Cortex of kidney (tissue), 1 donor: Measurements from ENCODE around the gene CEP164.

Experiments used
- DNase-seq: peaks from one replicate; lab custom pipeline; 2025; lab: John Stamatoyannopoulos, UW

CEP164 gene

DNA sequence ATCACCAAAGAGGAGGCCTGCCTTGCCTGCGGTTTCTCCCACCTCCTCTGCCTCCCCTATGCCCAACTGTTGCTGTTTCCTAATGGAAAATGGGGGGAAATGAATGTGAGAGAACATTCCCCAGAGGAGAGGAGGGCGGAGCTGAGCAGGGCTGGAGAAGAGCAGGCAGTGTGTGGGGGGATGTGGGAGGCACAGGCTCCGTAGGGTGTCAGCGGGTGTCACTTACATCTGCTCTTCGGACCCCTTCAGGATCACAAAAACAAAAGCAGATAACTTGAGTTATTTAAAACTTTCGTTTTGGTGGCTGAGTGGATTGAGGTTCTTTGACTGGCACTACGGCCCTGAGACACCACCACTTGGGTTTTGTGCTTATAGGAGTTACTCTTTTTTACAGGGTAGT lies 93.8 kb downstream of the CEP164 start:
- DNase-seq = no peak

DNA sequence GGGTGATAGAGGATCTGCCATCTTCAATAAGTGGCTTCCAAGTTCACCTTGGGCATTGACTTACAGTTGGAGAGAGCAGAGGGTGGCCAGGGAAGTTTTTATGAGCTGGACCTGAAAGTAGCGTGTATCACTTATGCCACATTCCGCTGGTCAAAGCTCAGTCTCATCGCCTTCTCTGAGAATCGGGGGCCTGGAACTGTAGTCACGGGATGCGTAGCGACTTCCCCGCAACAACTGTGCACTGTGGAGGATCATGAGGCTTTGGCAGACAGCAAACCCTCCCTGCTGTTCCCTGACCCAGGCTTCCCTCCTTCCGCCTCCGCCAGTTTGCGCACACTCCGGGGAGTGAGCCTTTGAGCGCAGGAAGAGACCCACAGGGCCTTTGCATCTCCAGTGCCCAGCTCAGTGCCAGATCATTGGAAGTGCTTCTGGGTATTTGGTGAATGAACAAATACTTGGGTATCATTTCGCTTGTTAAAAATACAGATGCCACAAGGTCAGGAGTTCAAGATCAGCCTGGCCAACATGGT lies 95.5 kb downstream of the CEP164 start:
- no peak for DNase-seq

DNA sequence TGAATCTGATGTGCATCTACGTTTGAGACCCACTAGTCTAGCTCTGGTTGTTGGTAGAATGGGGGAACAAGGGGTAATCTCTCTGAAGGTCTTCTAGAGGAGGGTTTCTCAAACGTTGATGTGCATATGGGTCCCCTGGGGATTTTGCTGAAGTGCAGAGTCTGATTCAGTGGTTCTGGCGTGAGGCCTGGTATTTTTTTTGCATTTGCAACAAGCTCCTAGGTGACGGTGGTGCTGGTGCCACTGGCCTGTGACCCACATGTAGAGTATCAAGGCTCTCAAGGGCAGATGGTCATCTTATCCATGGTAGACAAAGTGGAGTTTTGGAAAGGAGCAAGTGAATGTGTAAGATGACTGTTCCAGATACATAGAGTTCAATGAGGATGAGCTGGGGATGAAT lies 97.1 kb downstream of the CEP164 start:
- DNase-seq = no peak

DNA sequence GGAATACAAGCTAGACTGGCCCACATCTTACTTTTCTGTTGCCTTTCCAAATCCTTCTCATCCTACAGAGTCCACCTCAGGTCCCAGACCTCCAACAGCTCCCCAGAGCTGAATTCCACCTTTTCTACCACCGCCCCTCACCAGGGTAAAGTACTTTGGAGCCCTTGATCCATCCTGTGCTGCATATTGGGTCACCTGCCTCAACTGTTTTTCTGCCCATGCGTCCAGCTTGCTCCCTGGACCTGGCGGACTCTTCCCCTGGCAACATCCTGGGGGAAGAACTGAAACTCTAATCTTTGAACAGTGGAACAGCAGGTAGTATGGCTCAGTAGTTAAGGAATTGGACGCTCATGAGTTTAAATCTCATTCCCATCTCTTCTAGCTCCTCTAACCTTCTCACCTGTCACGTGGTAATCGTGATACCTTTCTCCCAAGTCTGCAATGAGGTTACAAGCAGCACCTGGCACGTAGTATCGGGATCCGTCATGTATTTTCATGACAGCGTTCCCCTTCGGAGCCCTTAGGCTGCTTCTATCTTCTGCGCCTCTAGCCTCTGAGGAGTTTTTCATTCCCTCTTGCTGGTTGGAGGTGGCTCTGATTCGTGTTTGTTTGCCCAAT lies 98.1 kb downstream of the CEP164 start:
- DNase-seq = no peak

DNA sequence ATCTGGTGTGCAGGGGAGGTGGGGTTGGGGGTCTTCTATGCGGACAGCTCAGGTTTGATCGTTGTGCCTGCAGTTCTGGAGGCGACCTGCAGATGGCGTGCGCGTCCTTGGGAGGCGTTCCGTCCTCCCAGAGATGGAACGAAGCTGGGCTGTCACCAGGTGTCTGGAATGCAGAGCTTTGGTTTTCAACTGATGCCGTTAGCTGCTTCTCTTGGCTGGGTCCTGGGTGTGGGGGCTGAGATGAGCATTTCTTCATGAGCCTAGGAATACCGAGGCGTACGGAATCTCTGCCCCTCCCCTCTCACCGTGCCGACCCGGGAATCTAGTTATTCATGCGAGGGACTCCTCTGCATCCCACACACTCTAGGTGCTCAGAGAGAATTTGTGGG lies 98.6 kb downstream of the CEP164 start:
- DNase-seq = no peak

DNA sequence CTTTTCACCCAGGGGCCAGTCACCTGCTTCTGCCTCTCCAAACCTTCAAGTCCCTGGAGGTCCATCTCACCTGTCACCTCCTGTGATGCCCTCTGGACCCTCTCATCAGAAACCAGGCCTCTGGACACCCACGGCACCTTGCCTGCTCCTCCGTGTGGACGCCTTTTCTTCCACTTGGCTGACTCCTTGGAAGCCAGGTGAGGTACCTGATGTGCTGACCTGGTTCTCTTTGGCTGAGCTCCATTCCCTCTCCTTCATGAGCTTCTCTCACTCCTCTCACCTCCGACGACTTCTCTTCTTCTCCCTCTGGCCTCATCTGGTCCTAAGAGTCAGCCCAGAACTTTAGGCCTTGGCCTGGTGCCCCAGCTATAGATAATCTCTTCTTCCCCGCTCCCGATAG lies 99.3 kb downstream of the CEP164 start:
- DNase-seq = no peak

DNA sequence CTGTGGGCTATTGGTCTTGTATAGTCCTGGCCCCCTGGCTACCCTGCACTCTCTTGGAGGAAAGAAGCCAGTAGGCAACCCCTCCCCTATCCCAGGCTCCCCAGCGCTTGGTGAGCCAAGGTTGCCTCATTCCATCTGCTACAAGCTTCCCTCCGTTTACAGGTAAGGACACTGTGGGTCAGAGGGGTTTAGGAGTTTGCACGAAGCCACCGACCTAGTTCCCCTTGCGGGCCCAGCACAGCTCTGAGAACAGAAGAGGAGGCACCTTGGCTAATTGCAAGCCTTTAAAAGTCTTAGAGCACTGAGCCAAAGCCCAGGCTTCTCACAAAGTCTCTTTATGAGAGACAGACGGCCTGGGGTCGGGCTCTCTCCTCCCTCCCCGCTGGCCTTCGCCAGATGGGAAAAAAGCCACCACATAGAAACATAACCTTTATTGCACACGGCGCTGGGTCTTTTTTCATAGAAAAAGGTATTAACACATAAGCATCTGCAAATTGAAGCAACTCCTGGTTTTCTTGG lies 99.8 kb downstream of the CEP164 start:
- DNase-seq = no peak

DNA sequence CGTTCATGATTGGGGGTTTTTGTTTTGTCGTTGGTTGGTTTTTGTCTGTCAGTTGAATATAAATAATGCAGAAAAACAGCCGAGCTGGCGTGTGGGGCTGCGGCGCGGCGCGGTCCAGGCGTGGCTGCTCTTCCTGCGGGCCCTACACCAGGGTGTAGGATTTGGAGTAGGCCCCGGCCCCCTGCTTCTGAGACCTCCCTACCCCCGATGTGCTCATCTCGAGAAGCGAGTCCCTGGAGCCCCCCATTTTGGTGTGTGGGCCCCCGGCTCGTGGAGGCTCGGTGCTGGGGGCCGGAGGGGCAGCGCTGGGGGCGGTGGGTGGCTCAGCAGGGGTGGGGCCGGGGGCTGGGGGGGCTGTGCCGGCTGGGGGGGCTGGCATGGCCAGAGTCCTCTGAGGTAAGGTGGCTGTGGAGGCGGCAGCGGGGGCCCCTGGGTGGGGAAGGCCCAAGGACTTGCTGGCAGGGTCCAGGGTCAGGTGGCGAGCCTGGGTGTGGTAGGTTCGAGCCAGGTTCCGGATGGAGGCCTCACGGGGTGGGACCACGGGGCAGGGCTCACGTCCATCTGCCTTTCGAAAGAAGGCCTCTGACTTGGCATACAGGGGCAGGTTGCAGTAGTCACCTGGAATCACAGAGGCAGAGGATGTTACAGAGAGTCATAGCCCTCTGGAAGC lies 100.7 kb downstream of the CEP164 start:
- no peak for DNase-seq

DNA sequence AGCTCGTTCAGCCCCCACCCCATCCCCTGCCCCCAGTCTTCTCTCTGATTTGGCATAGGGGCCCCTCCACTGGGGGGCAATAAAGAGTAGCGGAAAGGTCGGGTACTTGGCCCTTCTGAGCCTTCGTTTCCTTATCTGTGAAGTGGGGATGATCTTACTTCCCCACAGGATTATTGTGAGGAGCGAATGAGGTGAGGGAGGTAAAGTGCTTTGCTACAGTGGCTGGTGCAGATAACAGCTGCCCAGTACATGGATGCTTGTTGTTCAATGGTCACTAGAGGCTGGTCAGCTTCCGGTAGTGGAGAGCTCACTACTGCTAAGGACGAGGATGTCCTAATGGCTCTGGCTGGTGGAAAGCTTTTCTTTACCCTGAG lies 101.2 kb downstream of the CEP164 start:
- no peak for DNase-seq

DNA sequence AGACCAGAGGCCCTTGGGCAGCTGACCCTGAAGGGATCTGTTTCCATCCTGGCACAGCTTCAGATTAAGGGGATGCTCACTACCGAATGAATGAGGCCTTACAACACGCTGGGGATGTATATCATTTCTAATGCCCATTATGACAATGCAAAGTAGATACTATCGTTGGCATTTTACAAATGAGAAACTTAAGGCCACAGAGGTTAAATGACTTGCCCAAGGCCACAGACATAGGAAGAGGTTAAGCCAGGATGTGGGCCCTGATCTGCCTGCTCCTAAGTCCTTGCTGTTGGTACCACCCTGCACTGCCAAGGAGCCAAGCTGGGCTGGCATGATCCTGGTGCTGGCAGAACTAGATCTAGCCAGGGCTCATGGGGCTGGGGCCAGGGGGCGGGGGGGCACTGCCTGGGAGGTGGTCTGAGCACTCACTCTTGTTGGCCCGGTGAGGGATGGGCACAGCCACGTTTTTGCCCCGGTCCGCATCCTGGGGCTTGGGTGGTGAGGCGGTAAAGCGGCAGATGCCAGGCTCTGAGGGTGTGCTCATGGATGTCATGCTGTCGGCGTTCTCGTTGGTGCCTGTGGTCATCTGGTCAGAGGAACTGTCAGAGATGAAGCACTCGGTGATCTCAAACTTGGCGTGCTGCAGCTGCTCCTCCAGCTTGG lies 102.8 kb downstream of the CEP164 start:
- DNase-seq = no peak

DNA sequence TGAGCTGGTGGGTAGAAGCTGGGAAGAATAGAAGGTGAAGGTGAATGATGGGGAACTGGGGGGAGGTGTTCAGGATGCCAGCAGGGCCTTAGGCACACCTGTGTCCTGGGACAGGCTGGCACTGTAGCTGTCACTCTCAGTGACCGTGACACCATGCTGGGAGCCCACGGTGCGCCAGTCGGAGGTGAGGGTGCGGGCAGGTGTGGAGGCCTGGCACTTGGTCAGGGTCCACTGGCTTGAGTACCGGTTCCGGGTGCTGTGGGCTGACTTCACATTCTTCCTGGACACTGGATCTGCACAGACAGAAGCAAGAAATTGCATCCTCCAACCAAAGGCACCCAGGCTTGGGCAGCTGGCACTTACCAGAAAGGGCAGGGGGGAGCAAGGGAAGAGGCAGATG lies 103.8 kb downstream of the CEP164 start:
- no peak for DNase-seq

DNA sequence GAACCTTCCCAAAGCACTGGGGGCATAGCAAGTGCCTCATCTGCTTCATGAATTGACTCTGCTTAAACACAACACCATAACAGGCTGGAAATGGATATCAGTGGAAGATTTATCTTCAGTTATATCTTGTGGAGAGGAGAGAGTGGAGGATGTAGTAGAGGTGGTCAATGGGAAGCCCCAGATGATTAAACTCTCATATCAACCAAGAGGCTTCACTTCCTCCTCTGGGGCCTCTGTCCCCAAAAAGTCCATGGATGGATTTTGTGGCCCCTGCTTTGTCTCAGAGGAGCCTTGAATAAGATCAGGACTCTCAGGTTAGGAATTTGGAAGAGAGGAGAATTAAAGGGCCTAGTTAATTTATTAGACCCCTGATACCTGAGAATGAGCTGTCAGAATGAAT lies 106.1 kb downstream of the CEP164 start:
- DNase-seq = no peak

DNA sequence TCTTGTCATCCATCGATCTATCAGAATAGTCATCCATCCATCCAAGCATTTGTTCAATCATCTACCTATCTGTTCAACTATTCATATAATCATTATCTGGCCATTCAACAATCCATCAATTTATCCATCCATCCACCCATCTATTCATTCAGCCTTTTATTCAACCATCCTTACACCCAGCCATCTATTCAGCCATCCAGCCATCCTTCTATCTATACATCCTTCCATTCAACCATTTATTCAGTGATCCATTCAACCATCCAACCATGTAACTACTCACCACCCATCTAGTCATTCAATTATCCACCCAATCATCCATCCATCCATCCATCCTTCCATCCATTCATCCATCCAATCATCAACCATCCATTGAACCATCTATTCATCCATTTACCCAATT lies 106.8 kb downstream of the CEP164 start:
- no peak for DNase-seq

DNA sequence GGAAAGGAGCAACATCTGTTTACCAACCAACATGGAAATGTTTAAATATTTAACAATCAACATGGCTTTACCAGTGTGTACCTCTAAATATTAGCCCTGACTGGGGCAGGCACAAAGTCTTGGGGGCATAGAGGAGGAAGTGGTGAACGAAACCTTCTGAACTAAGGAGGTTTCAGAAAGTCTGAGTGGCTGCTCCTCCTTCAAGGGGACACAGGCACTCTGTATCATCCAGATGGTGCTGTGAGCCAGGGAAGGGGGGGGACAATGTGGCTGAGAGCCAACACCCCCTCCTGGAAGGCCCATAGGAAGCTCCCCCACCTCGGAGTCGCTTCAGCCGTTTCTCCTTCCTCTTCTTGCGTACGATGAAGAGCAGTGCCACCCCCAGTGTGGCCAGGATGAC lies 107.7 kb downstream of the CEP164 start:
- DNase-seq = no peak

DNA sequence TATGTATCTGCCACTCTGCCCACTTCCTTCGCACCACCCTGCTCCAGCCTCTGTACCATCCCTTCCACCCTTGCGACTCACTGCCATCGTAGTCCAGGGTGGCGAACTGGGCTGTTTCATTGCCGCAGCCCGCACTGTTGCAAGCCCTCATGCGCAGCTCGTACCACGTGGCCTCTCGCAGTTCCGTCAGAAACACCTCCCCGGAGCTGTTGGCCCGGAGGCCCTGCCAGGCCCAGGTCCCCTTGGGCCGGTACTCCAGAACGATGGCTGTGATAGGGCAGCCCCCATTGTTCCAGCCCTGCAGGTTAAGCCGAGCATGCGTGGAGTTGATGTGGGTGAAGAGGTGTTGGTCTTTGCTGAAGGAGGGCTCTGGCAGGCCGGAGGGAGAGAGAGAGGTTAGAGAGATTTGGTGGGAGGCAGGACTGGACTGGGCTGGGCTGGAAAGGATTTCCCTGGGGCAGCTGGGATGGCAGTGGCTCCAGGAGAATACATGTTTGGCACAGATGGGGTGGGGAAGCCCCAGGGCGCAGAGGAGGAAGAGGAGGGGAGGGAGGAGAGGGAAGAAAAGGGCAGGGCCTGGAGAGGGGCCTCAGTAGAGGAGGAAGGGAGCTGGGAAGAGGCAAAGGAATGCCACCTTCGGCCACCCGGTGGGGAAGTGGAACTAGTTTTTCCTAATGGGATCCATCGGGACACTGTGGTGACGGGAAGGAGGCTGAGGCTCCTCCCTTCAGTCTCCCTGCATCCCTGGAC lies 109.6 kb downstream of the CEP164 start:
- DNase-seq = no peak

DNA sequence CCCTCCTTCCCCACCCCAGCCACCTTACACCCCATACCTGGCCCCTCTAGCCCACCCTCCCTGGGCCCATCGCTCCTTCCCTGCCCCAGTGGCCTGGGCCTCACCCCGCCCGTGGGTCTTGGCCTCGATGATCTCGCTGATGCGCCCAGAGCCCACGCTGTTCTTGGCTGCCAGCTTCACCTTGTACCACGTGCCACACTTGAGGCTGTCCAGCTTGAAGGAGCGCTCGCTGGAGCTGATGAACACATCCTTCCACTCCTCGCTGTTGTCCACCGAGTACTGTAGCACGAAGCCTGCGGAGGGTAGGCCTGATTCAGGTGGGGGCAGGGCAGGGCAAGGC lies 110.1 kb downstream of the CEP164 start:
- no peak for DNase-seq

DNA sequence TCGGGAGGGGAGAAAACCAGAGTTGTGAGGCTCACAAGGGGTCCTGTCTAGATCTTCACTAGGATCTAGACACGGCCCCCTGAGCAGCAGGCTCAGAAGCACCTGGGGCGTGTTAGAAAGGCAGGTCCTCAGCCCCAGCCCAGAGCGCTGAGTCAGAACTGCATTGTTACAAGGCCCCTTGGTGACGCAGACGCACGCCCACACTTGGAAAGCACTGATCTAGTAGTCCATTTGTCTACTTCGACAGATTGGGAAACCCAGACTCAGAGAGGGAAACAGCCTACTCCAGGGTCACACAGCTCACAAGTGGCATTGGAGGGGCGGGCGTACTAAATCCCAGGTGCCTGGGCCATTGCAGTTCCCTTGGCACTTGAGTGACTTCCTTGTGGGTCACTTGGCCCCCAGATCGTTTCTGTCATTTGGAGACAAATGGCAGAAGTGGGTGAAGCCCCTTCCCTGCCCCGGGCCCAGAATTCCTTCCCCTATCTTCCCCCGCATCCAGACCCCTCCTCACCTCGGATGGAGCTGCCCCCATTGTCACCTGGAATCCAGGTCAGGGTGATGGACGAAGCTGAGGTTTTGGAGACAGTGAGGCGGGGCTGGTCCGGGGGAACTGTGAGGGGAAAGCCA lies 110.8 kb downstream of the CEP164 start:
- no peak for DNase-seq

DNA sequence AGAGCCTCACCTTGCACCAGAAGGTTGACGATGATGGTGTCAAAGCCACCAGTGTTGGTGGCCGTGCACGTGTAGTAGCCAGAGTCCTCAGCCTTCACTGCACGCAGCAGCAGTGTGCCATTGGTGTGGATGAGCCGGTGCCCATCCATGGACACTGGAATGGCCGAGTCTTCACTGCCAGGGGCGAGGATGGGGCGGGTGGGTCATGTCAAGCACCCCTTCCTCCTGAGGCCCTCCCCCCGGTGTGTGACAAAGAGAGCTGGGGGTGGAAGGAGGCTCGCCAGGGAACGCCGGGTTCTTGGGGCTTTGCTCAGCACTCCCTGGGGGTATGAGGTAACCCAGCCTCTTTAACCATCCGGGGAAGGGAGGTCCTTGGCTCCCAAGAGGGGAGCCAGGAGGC lies 111.6 kb downstream of the CEP164 start:
- no peak for DNase-seq

DNA sequence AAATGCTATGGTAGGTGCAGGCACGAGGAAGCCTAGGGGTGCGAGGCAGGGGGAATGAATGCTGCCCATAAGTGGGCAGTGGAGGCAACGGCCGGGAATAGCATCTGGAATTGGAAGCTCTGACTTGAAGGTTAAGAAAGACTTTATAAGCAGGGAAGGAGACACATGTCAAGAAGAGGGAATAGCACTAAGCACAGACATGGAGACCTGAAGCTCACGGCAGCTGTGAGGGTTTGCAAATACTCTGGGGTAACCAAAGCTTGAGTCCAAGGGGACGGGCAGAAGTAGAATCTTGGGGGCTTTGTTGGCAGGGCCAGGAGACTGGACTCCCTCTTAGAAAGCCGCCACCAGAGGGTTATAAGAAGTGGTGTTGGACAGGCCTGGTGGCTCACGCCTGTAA lies 112.6 kb downstream of the CEP164 start:
- no peak for DNase-seq

DNA sequence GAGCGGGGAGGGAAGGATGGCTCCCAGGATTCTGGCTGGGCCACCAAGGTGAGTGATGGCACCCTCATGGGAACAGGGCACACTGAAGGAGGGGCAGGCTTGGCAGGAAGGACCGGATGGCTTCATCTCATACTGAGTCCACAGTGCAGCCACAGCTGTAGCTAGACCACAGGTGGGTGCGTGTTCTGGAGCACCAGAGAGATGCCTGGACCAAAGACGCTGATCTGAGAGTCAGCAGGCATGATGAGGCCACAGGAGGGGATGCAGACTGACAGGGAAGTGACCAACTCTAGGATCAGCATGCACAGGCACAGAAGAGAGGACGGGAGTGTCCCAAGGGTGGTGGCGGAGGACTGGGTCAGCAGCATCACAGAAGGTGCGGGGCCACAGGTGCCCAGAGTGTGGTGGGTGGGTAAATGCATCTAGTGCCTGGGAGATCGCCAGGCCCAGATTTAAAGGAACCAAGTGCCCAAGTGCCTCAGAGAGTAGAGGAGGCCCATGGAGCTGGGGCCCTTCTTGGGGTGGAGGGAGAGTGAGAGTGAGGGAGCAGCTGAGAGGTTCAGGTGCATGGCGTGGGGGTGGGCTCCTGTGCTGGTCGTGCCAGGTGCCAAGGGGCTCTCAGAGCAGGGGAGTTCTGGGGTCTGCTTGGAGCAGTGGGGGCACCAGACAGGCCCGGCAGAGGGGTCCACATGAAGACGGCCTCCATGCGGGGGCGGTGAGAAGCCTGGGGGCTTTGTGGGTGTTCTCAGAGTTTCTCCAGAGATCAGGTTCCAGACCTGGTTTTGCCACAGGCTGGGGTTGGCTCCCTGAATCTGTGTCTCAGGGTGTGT lies 113.7 kb downstream of the CEP164 start:
- DNase-seq = no peak
